Neuron (in vitro differentiated cells): ENCODE results near the gene LY6G6C.

Experiments used
- H2AFZ ChIP-seq: one replicate; pipeline ENCODE4 v1.6.1; 2013; ENCODE audit warnings: low read depth, mild to moderate bottlenecking, inconsistent platforms, low read length, moderate library complexity
- H3K27me3 ChIP-seq: one replicate; pipeline ENCODE4 v1.6.1; 2013; ENCODE audit warnings: low read length; ENCODE audit not compliant: insufficient read depth
- H3K36me3 ChIP-seq: one replicate; pipeline ENCODE4 v1.6.1; 2013; ENCODE audit warnings: low read length; ENCODE audit not compliant: insufficient read depth
- H3K4me1 ChIP-seq: one replicate; pipeline ENCODE4 v1.6.1; 2013; ENCODE audit warnings: low read length; ENCODE audit not compliant: insufficient read depth
- H3K4me3 ChIP-seq: 2 replicates; pipeline ENCODE4 v1.5.1; 2013; ENCODE audit warnings: mild to moderate bottlenecking, low read length, moderate library complexity
- H3K9me3 ChIP-seq: one replicate; pipeline ENCODE4 v1.6.1; 2013; ENCODE audit warnings: low read length

The LY6G6C gene

GRCh38 chr6:31761343-31761742, 39.8 kb upstream of the LY6G6C start:
- Histone ChIP-seq H3K36me3 (peaks cover 48% of the 10 kb centered on the region), H3K27me3 (no peaks in the 10 kb centered on the region), H3K4me3 (no peak overlapping the region), H2AFZ (no peak overlapping the region), H3K9me3 (no peaks in the 10 kb centered on the region), H3K4me1 (peaks cover 19% of the 10 kb centered on the region)

GRCh38 chr6:31760790-31761189, 39.2 kb upstream of the LY6G6C start:
- H3K9me3 ChIP-seq = no peaks in the 10 kb centered on the region
- H3K27me3 ChIP-seq = no peaks in the 10 kb centered on the region
- H3K4me3 ChIP-seq = no peak overlapping the region
- no peak overlapping the region for H2AFZ ChIP-seq
- peaks cover 19% of the 10 kb centered on the region for H3K4me1 ChIP-seq
- H3K36me3 ChIP-seq = peaks cover 48% of the 10 kb centered on the region

GRCh38 chr6:31758281-31758680, 36.7 kb upstream of the LY6G6C start:
- Histone ChIP-seq H3K27me3 (no peaks in the 10 kb centered on the region), H2AFZ (no peak overlapping the region), H3K4me1 (peaks cover 8% of the 10 kb centered on the region), H3K36me3 (peaks cover 45% of the 10 kb centered on the region), H3K4me3 (no peak overlapping the region), H3K9me3 (no peaks in the 10 kb centered on the region)

GRCh38 chr6:31752739-31753319, 31.3 kb upstream of the LY6G6C start:
- H3K4me3 ChIP-seq = no peak overlapping the region
- peaks cover 20% of the 10 kb centered on the region for H3K36me3 ChIP-seq
- H3K27me3 ChIP-seq = no peaks in the 10 kb centered on the region
- no peaks in the 10 kb centered on the region for H3K4me1 ChIP-seq
- H2AFZ ChIP-seq = no peak overlapping the region
- H3K9me3 ChIP-seq = no peaks in the 10 kb centered on the region

GRCh38 chr6:31750411-31751022, 29.0 kb upstream of the LY6G6C start:
- Histone ChIP-seq H3K4me3 (no peak overlapping the region), H3K4me1 (no peaks in the 10 kb centered on the region), H3K9me3 (no peaks in the 10 kb centered on the region), H2AFZ (no peak overlapping the region), H3K27me3 (no peaks in the 10 kb centered on the region), H3K36me3 (peaks cover 32% of the 10 kb centered on the region)

GRCh38 chr6:31749301-31750036, 27.9 kb upstream of the LY6G6C start:
- Histone ChIP-seq H3K4me3 (no peak overlapping the region), H2AFZ (no peak overlapping the region), H3K4me1 (no peaks in the 10 kb centered on the region), H3K27me3 (no peaks in the 10 kb centered on the region), H3K9me3 (no peaks in the 10 kb centered on the region), H3K36me3 (peaks cover 37% of the 10 kb centered on the region)

GRCh38 chr6:31744422-31744821, 22.9 kb upstream of the LY6G6C start:
- Histone ChIP-seq H2AFZ (no peak overlapping the region), H3K9me3 (no peaks in the 10 kb centered on the region), H3K4me3 (no peak overlapping the region), H3K36me3 (peaks cover 55% of the 10 kb centered on the region), H3K27me3 (no peaks in the 10 kb centered on the region), H3K4me1 (peaks cover 6% of the 10 kb centered on the region)

GRCh38 chr6:31742894-31743293, 21.3 kb upstream of the LY6G6C start:
- Histone ChIP-seq H3K4me3 (no peak overlapping the region), H3K4me1 (peaks cover 21% of the 10 kb centered on the region), H3K27me3 (no peaks in the 10 kb centered on the region), H3K36me3 (peaks cover 48% of the 10 kb centered on the region), H2AFZ (no peak overlapping the region), H3K9me3 (no peaks in the 10 kb centered on the region)

- peaks cover 38% of the 10 kb centered on the region for H3K36me3 ChIP-seq
- H3K27me3 ChIP-seq = no peaks in the 10 kb centered on the region
- no peak overlapping the region for H3K4me3 ChIP-seq
- peaks cover 31% of the 10 kb centered on the region for H3K4me1 ChIP-seq
- H3K9me3 ChIP-seq = no peaks in the 10 kb centered on the region
- H2AFZ ChIP-seq = no peak overlapping the region
Observed at GRCh38 chr6:31741815-31742214, 20.3 kb upstream of the LY6G6C start.

GRCh38 chr6:31740397-31741223, 19.1 kb upstream of the LY6G6C start:
- Histone ChIP-seq H3K9me3 (no peaks in the 10 kb centered on the region), H3K4me3 (peak overlapping the region; percentile 94), H3K36me3 (peaks cover 36% of the 10 kb centered on the region), H3K27me3 (no peaks in the 10 kb centered on the region), H3K4me1 (peaks cover 37% of the 10 kb centered on the region), H2AFZ (no peak overlapping the region)

GRCh38 chr6:31739639-31740396, 18.3 kb upstream of the LY6G6C start, which contains the start of gene MSH5:
TSS of gene MSH5 (plus strand) at chr6:31740005. CDS start at chr6:31740467, 462 bp downstream.
- Histone ChIP-seq H3K4me1 (peaks cover 42% of the 10 kb centered on the region), H3K27me3 (no peaks in the 10 kb centered on the region), H3K36me3 (peaks cover 31% of the 10 kb centered on the region), H3K4me3 (peak within 1 kb of the TSS; percentile 94), H3K9me3 (no peaks in the 10 kb centered on the region), H2AFZ (peak within 1 kb of the TSS; percentile 27)
